ENCODE data around the gene MAGI1.

The MAGI1 gene

GRCh38 chr3:65951836-65952505 lies 86.7 kb downstream of the MAGI1 start:
- Histone ChIP-seq H3K27me3 (ENCODE audit: insufficient read depth, poor library complexity, severe bottlenecking) (no peaks in the 10 kb centered on the region), H3K27ac (replicated peaks) (no peak overlapping the region), H3K4me3 (replicated peaks; ENCODE audit: insufficient read depth, low read length) (no peak overlapping the region)
- TF ChIP-seq POLR2AphosphoS5 (IDR thresholded peaks at IDR 0.05; ENCODE audit: low read depth) (no peak), GABPA (IDR thresholded peaks at IDR 0.05; ENCODE audit: low read depth) (no peak), CTCF (IDR thresholded peaks at IDR 0.05; ENCODE audit: insufficient read depth, low read length) (no peak), SPI1 (IDR thresholded peaks at IDR 0.05; ENCODE audit: borderline replicate concordance, low read depth) (no peak)
- TF ChIP-seq, protein P1, sequence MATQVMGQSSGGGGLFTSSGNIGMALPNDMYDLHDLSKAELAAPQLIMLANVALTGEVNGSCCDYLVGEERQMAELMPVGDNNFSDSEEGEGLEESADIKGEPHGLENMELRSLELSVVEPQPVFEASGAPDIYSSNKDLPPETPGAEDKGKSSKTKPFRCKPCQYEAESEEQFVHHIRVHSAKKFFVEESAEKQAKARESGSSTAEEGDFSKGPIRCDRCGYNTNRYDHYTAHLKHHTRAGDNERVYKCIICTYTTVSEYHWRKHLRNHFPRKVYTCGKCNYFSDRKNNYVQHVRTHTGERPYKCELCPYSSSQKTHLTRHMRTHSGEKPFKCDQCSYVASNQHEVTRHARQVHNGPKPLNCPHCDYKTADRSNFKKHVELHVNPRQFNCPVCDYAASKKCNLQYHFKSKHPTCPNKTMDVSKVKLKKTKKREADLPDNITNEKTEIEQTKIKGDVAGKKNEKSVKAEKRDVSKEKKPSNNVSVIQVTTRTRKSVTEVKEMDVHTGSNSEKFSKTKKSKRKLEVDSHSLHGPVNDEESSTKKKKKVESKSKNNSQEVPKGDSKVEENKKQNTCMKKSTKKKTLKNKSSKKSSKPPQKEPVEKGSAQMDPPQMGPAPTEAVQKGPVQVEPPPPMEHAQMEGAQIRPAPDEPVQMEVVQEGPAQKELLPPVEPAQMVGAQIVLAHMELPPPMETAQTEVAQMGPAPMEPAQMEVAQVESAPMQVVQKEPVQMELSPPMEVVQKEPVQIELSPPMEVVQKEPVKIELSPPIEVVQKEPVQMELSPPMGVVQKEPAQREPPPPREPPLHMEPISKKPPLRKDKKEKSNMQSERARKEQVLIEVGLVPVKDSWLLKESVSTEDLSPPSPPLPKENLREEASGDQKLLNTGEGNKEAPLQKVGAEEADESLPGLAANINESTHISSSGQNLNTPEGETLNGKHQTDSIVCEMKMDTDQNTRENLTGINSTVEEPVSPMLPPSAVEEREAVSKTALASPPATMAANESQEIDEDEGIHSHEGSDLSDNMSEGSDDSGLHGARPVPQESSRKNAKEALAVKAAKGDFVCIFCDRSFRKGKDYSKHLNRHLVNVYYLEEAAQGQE (IDR thresholded peaks at IDR 0.05; ENCODE audit: insufficient replicate concordance, low read depth): no peak
- no peak for DNase-seq (ENCODE audit: low read depth in 1 of 2, low spot score in 1 of 2)

GRCh38 chr3:65950340-65951326 lies 88.1 kb downstream of the MAGI1 start:
- Histone ChIP-seq H3K27me3 (ENCODE audit: insufficient read depth, poor library complexity, severe bottlenecking) (no peaks in the 10 kb centered on the region), H3K4me3 (replicated peaks; ENCODE audit: insufficient read depth, low read length) (no peak overlapping the region), H3K27ac (replicated peaks) (no peak overlapping the region)
- TF ChIP-seq GABPA (IDR thresholded peaks at IDR 0.05; ENCODE audit: low read depth): no peak
- TF ChIP-seq CTCF (IDR thresholded peaks at IDR 0.05; ENCODE audit: insufficient read depth, low read length): no peak
- TF ChIP-seq, protein P1 (IDR thresholded peaks at IDR 0.05; ENCODE audit: insufficient replicate concordance, low read depth): no peak
- no peak for TF ChIP-seq SPI1 (IDR thresholded peaks at IDR 0.05; ENCODE audit: borderline replicate concordance, low read depth)
- no peak for TF ChIP-seq POLR2AphosphoS5 (IDR thresholded peaks at IDR 0.05; ENCODE audit: low read depth)
- DNase-seq (ENCODE audit: low read depth in 1 of 2, low spot score in 1 of 2): no peak

GRCh38 chr3:65948841-65949573 lies 89.7 kb downstream of the MAGI1 start:
- no peak for DNase-seq (ENCODE audit: low read depth in 1 of 2, low spot score in 1 of 2)
- no peak overlapping the region for H3K27ac ChIP-seq (replicated peaks)
- no peaks in the 10 kb centered on the region for H3K27me3 ChIP-seq (ENCODE audit: insufficient read depth, poor library complexity, severe bottlenecking)
- H3K4me3 ChIP-seq (replicated peaks; ENCODE audit: insufficient read depth, low read length): no peak overlapping the region
- TF ChIP-seq, protein P1 (IDR thresholded peaks at IDR 0.05; ENCODE audit: insufficient replicate concordance, low read depth): no peak
- TF ChIP-seq GABPA (IDR thresholded peaks at IDR 0.05; ENCODE audit: low read depth): no peak
- no peak for TF ChIP-seq SPI1 (IDR thresholded peaks at IDR 0.05; ENCODE audit: borderline replicate concordance, low read depth)
- TF ChIP-seq CTCF (IDR thresholded peaks at IDR 0.05; ENCODE audit: insufficient read depth, low read length): no peak
- TF ChIP-seq POLR2AphosphoS5 (IDR thresholded peaks at IDR 0.05; ENCODE audit: low read depth): no peak

Measured in HL-60 (cell line).